MCF 10A (cell line): ENCODE data around the gene KIAA1328. TPM values are rescaled to one million over a fixed set of nuclear protein-coding genes. Genes with fewer than 3 reads are reported as not detected.

Experiments
- BruUV-seq: library from RNA; stranded (reverse); fragments of 400-500 nt; replicated peaks from 2 replicates; lab custom pipeline; 2021; lab: Mats Ljungman, UMichigan
- CTCF ChIA-PET: fragments of 300-600 bp; sonication (Branson Sonifier 250); formaldehyde crosslinking; extraction: SDS; loops from one replicate; lab custom pipeline; 2021; ENCODE audit warnings: antibody characterized with exemption, inconsistent platforms; lab: Yijun Ruan, JAX
- POLR2A ChIA-PET: fragments of 300-600, 350-650 bp; sonication (Branson Sonifier 250); formaldehyde crosslinking; extraction: SDS; loops from one replicate; lab custom pipeline; 2020; ENCODE audit warnings: antibody characterized with exemption, inconsistent platforms; lab: Yijun Ruan, JAX
- DNase-seq: peaks from one replicate; pipeline ENCODE4 v3.0.0-alpha.2; 2018; ENCODE audit not compliant: unreplicated experiment
- H3K27ac Mint-ChIP-seq: one replicate; pipeline ENCODE4 v1.8.0; 2022; ENCODE audit warnings: mild to moderate bottlenecking, low read depth, mixed read lengths; ENCODE audit not compliant: unreplicated experiment
- H3K27me3 Mint-ChIP-seq: one replicate; pipeline ENCODE4 v1.8.0; 2022; ENCODE audit warnings: mixed read lengths; ENCODE audit not compliant: insufficient read depth, unreplicated experiment
- H3K36me3 Mint-ChIP-seq: one replicate; pipeline ENCODE4 v1.8.0; 2022; ENCODE audit warnings: mild to moderate bottlenecking, moderate library complexity, mixed read lengths; ENCODE audit not compliant: insufficient read depth, unreplicated experiment
- H3K4me1 Mint-ChIP-seq: one replicate; pipeline ENCODE4 v1.8.0; 2022; ENCODE audit warnings: mixed read lengths; ENCODE audit not compliant: insufficient read depth, unreplicated experiment
- H3K4me3 Mint-ChIP-seq: one replicate; pipeline ENCODE4 v1.8.0; 2022; ENCODE audit warnings: mild to moderate bottlenecking, moderate library complexity, mixed read lengths; ENCODE audit not compliant: unreplicated experiment
- H3K9me3 Mint-ChIP-seq: one replicate; pipeline ENCODE4 v1.8.0; 2022; ENCODE audit warnings: mixed read lengths; ENCODE audit not compliant: unreplicated experiment
- intact Hi-C: fragments of 100-400 bp; cut with micrococcal nuclease; formaldehyde crosslinking; loops from 2 replicates; pipeline ENCODE4 v1.14.1; 2022
- total RNA-seq: library from RNA; stranded (reverse); gene quantifications from 2 replicates; pipeline ENCODE4 v1.2.3, GENCODE V29; 2022
- TF ChIP-seq, protein P1 (sequence below): fragments of 200-600 bp; IDR thresholded peaks from one replicate; pipeline ENCODE4 v1.8.0; 2022; ENCODE audit warnings: antibody characterized with exemption, mild to moderate bottlenecking; ENCODE audit not compliant: unreplicated experiment

KIAA1328 gene
- total RNA-seq, 1 experiment from 2014 or later: 4.1 TPM

DNA sequence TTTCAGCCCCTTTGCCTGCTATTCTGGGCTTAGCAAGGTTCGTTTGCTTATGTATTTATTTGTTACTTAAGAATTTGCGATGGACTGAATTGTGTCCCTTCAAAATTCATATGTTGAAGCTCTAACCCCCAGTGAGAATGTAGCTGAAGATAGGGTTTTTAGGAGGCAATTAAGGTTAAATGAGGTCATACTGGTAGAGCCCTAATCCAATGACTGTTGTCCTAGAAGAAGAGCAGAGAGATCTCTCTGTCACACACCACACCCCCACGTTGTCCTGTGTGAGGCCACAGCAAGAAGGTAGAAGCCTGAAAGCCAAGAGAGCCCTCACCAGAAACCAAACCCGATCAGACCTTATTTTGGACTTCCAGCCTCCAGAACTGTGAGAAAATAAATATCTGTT, 66.7 kb downstream of the KIAA1328 start:
- Mint-ChIP-seq H3K27me3 (no peaks in the 10 kb centered on the region), H3K4me1 (no peaks in the 10 kb centered on the region), H3K36me3 (no peaks in the 10 kb centered on the region), H3K9me3 (no peaks in the 10 kb centered on the region), H3K27ac (no peak overlapping the region), H3K4me3 (no peak overlapping the region)
- POLR2A ChIA-PET: no interaction called here
- DNase-seq: no peak
- TF ChIP-seq, protein P1, sequence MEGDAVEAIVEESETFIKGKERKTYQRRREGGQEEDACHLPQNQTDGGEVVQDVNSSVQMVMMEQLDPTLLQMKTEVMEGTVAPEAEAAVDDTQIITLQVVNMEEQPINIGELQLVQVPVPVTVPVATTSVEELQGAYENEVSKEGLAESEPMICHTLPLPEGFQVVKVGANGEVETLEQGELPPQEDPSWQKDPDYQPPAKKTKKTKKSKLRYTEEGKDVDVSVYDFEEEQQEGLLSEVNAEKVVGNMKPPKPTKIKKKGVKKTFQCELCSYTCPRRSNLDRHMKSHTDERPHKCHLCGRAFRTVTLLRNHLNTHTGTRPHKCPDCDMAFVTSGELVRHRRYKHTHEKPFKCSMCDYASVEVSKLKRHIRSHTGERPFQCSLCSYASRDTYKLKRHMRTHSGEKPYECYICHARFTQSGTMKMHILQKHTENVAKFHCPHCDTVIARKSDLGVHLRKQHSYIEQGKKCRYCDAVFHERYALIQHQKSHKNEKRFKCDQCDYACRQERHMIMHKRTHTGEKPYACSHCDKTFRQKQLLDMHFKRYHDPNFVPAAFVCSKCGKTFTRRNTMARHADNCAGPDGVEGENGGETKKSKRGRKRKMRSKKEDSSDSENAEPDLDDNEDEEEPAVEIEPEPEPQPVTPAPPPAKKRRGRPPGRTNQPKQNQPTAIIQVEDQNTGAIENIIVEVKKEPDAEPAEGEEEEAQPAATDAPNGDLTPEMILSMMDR: no peak
- CTCF ChIA-PET: interaction anchor here (0.6 to 0.7 kb wide), 4 partner anchors 19 to 905 kb away, joined by 3 read pairs; no protein-coding TSS in a partner anchor
- intact Hi-C loops: no loop called here
- no TSS peak for BruUV-seq

DNA sequence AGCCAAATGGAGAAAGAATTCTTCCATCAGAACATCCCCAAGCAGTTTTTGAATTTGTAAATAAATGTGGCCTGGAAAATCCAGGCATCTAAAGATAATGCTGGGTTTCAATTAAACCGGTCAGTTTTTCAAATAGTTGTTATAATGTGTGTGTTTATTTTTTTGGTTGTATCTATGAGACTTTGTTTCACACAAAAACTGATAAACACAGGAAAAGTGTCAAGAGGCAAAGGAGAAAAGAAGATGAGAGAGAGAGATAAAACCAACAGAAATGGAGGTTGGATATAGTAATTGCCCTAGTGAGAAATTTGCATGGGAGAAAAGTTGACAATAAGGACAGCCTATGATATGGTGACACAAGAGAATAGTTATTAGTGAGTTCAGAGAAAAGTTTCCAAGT, 68.3 kb downstream of the KIAA1328 start:
- intact Hi-C loops: no loop called here
- no peak overlapping the region for H3K27ac Mint-ChIP-seq
- CTCF ChIA-PET: no interaction called here
- no peaks in the 10 kb centered on the region for H3K9me3 Mint-ChIP-seq
- POLR2A ChIA-PET: no interaction called here
- DNase-seq: no peak
- H3K36me3 Mint-ChIP-seq: no peaks in the 10 kb centered on the region
- TF ChIP-seq, protein P1: no peak
- no TSS peak for BruUV-seq
- peaks cover 7% of the 10 kb centered on the region for H3K4me1 Mint-ChIP-seq
- no peaks in the 10 kb centered on the region for H3K27me3 Mint-ChIP-seq
- H3K4me3 Mint-ChIP-seq: no peak overlapping the region

DNA sequence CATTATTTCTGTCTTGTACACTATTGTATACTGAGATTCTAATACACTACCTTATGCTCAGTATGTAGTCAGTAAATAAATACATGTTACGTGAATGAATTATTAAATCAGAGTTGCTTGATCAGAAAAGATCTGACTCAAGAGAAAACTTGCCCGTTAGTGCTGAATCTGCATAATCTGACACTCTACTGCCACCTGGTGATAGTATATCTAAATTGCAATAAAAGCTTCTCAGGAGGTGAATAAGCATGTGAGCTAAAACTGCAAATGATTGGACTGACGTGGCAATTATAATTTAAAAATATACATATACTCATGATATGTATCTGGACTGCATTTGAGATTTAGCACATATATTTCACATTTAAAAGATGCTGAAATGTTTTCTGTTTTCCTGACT, 70.4 kb downstream of the KIAA1328 start:
- CTCF ChIA-PET: no interaction called here
- Mint-ChIP-seq H3K9me3 (no peaks in the 10 kb centered on the region), H3K27ac (no peak overlapping the region), H3K4me1 (peaks cover 7% of the 10 kb centered on the region), H3K36me3 (no peaks in the 10 kb centered on the region), H3K27me3 (no peaks in the 10 kb centered on the region), H3K4me3 (no peak overlapping the region)
- DNase-seq: peak; percentile 43
- POLR2A ChIA-PET: no interaction called here
- TF ChIP-seq, protein P1: peak; percentile 36
- intact Hi-C loops: no loop called here
- no TSS peak for BruUV-seq

DNA sequence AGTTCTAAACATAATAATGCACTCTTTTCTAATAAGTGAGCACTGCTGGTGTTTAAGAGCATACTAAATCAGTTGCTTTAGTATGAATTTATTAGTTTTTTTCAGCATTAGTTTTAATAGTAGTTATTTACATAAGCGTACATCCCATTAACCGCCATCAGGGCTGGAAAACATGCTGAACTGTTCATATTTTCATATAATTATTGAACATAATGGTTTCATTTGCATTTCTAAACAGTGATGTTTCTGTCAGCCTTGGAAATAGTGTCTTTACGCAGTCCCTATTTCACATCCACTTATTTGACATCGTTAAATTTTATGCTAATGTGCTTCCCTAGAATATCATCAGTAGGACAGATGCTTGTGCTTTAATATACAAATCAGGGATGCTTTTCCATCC, 71.5 kb downstream of the KIAA1328 start:
- no peaks in the 10 kb centered on the region for H3K9me3 Mint-ChIP-seq
- no peak for DNase-seq
- H3K4me1 Mint-ChIP-seq: peaks cover 7% of the 10 kb centered on the region
- POLR2A ChIA-PET: no interaction called here
- intact Hi-C loops: no loop called here
- no peak overlapping the region for H3K27ac Mint-ChIP-seq
- TF ChIP-seq, protein P1: no peak
- no peaks in the 10 kb centered on the region for H3K36me3 Mint-ChIP-seq
- no peaks in the 10 kb centered on the region for H3K27me3 Mint-ChIP-seq
- CTCF ChIA-PET: interaction anchor here (0.6 to 0.8 kb wide), 2 partner anchors 214 to 443 kb away, joined by 3 read pairs; no protein-coding TSS in a partner anchor
- no peak overlapping the region for H3K4me3 Mint-ChIP-seq
- no TSS peak for BruUV-seq
